SU-DHL-6 (cell line): ENCODE data around the gene NT5C2.

Source experiments
- H2AFZ ChIP-seq: fragments of 200-600 bp; sonication (generic); 2 replicates; pipeline ENCODE4 v1.6.1; 2014; ENCODE audit warnings: low read depth, mild to moderate bottlenecking, moderate library complexity, mixed read lengths, antibody characterized with exemption, low read length; ENCODE audit not compliant: severe bottlenecking
- H3F3A ChIP-seq: fragments of 200-600 bp; shearing (Covaris generic); 2 replicates; pipeline ENCODE4 v1.6.0; 2016; ENCODE audit warnings: antibody characterized with exemption, mild to moderate bottlenecking; ENCODE audit not compliant: insufficient read depth
- H3K27ac ChIP-seq: fragments of 200-600 bp; sonication (generic); 2 replicates; pipeline ENCODE4 v1.5.1; 2016; ENCODE audit warnings: low read depth, mild to moderate bottlenecking, low read length, moderate library complexity, mixed read lengths
- H3K27me3 ChIP-seq: fragments of 200-600 bp; sonication (generic), shearing (Covaris generic); 2 replicates; pipeline ENCODE4 v1.6.0; 2014; ENCODE audit warnings: mild to moderate bottlenecking, low read length
- H3K36me3 ChIP-seq: fragments of 200-600 bp; sonication (generic); 2 replicates; pipeline ENCODE4 v1.6.1; 2014; ENCODE audit warnings: mild to moderate bottlenecking, low read length, mixed read lengths
- H3K4me2 ChIP-seq: fragments of 300-600, 200-600 bp; shearing (Covaris generic), sonication (generic); 2 replicates; pipeline ENCODE4 v1.6.0; 2014; ENCODE audit warnings: low read length, low read depth, mild to moderate bottlenecking; ENCODE audit not compliant: poor library complexity, severe bottlenecking
- H3K4me3 ChIP-seq: fragments of 200-600 bp; sonication (generic); 2 replicates; pipeline ENCODE4 v1.5.1; 2014; ENCODE audit warnings: antibody characterized with exemption, low read length, mild to moderate bottlenecking, mixed read lengths; ENCODE audit not compliant: insufficient read depth, poor library complexity, severe bottlenecking
- H3K79me2 ChIP-seq: fragments of 200-600 bp; sonication (generic); 2 replicates; pipeline ENCODE4 v1.6.1; 2014; ENCODE audit warnings: mild to moderate bottlenecking, low read length, moderate library complexity; ENCODE audit not compliant: insufficient read depth
- H3K9ac ChIP-seq: fragments of 200-600 bp; sonication (generic); 2 replicates; pipeline ENCODE4 v1.7.0; 2014; ENCODE audit warnings: mild to moderate bottlenecking, low read length
- H3K9me2 ChIP-seq: fragments of 200-600 bp; sonication (generic); replicated peaks from 2 replicates; pipeline ENCODE4 v1.6.1; 2014; ENCODE audit warnings: low read length; ENCODE audit not compliant: insufficient read depth
- H3K9me3 ChIP-seq: fragments of 200-600 bp; sonication (generic); 2 replicates; pipeline ENCODE4 v1.6.1; 2014; ENCODE audit warnings: low read length, mixed read lengths; ENCODE audit not compliant: insufficient read depth
- H4K20me1 ChIP-seq: fragments of 200-600 bp; sonication (generic); 2 replicates; pipeline ENCODE4 v1.6.1; 2014; ENCODE audit warnings: low read depth, mild to moderate bottlenecking, antibody characterized with exemption, low read length, moderate library complexity, mixed read lengths
- EZH2phosphoT487 ChIP-seq: fragments of 200-600 bp; sonication (generic), shearing (Covaris generic); conservative IDR thresholded peaks from 2 replicates; pipeline ENCODE4 v1.6.1; 2018; ENCODE audit warnings: mild to moderate bottlenecking, antibody characterized with exemption, low read length, moderate library complexity, mixed read lengths
- TF ChIP-seq, protein P1 (sequence below): fragments of 200-600 bp; sonication (generic); IDR thresholded peaks from one replicate; pipeline ENCODE4 v1.5.1; 2017; ENCODE audit warnings: antibody characterized with exemption, mild to moderate bottlenecking, low read length, moderate library complexity; ENCODE audit not compliant: insufficient read depth, poor library complexity, severe bottlenecking

Gene NT5C2

DNA sequence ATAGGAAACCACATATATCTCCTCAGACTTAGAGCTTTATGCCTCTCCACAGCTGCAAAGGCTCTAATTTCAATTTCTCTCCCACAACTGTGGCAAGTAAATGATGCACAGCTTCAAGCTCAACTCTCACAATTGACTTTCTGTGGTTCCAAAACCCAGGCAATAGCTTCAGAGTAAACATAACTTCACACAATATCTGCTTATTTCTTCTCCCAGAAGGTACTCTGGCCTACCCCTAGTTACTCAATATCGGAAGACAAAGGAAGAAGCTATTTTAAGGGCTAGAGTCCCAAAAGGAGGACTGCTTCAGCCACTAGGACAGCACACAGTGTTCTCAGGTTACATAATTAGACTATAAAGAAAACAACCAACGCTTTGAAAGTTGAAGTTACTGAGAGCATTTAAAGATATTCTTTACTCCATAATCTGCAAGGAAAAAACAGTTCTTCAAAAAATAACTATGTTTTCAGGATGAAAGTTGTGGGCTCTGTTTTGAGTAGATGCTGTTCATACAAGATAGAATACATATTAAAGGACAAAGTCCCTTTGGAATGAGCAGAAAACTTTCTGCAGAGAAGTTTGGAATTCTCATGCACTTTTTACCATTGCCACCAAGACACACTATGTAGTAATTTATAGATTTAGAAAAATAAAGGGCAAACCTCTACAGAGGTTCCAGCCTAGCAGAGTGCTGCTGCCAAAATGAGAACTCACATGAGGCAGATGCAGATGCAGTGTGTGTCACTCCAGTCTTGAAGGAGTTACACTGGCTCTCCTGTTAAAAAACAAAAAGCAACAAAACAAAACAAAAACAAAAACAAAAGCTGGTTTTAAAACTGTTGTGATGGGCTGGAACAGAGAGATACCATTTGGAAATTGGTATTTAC is 81.8 kb downstream of the NT5C2 start:
- no peak overlapping the region for H3K9ac ChIP-seq
- no peaks in the 10 kb centered on the region for H3K9me2 ChIP-seq
- no peaks in the 10 kb centered on the region for H3K9me3 ChIP-seq
- no peak overlapping the region for H3K27ac ChIP-seq
- H3F3A ChIP-seq: no peaks in the 10 kb centered on the region
- H3K27me3 ChIP-seq: no peaks in the 10 kb centered on the region
- 0 out of 2 replicates have a peak, but pooled peaks cover 1% of the 10 kb centered on the region for H3K36me3 ChIP-seq
- H4K20me1 ChIP-seq: no peaks in the 10 kb centered on the region
- no peak overlapping the region for H3K4me3 ChIP-seq
- H3K4me2 ChIP-seq: no peak overlapping the region
- no peaks in the 10 kb centered on the region; the same call in 1 of the 2 replicates for H3K79me2 ChIP-seq
- H2AFZ ChIP-seq: no peak overlapping the region
- TF ChIP-seq, protein P1, sequence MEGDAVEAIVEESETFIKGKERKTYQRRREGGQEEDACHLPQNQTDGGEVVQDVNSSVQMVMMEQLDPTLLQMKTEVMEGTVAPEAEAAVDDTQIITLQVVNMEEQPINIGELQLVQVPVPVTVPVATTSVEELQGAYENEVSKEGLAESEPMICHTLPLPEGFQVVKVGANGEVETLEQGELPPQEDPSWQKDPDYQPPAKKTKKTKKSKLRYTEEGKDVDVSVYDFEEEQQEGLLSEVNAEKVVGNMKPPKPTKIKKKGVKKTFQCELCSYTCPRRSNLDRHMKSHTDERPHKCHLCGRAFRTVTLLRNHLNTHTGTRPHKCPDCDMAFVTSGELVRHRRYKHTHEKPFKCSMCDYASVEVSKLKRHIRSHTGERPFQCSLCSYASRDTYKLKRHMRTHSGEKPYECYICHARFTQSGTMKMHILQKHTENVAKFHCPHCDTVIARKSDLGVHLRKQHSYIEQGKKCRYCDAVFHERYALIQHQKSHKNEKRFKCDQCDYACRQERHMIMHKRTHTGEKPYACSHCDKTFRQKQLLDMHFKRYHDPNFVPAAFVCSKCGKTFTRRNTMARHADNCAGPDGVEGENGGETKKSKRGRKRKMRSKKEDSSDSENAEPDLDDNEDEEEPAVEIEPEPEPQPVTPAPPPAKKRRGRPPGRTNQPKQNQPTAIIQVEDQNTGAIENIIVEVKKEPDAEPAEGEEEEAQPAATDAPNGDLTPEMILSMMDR: no peak
- TF ChIP-seq EZH2phosphoT487: no peak

DNA sequence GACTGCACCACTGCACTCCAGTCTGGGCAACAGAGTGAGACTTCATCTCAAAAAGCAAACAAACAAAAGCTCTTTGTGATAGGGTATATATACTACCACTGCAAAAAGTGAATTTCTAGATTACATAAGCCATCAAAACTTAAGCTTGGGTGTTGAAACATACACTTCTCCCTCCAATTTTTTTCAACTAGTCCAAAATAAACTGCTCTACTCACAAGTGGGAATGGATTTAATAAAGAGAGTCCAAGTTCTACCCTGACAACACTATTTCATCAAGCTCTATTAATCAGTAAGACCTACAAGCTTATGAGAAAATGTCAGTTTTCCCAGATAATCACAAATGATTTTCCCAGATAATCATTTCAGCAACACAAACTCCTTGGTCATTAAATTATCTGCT is 82.7 kb downstream of the NT5C2 start:
- TF ChIP-seq, protein P1: no peak
- no peak for TF ChIP-seq EZH2phosphoT487
- H3K9ac ChIP-seq: no peak overlapping the region
- no peaks in the 10 kb centered on the region for H4K20me1 ChIP-seq
- no peaks in the 10 kb centered on the region; the same call in 1 of the 2 replicates for H3K79me2 ChIP-seq
- H3K36me3 ChIP-seq: peaks cover 7% of the 10 kb centered on the region; the same call in 1 of the 2 replicates
- H2AFZ ChIP-seq: no peak overlapping the region
- H3K9me3 ChIP-seq: no peaks in the 10 kb centered on the region
- H3K27me3 ChIP-seq: no peaks in the 10 kb centered on the region
- no peak overlapping the region for H3K27ac ChIP-seq
- no peak overlapping the region for H3K4me3 ChIP-seq
- H3F3A ChIP-seq: no peaks in the 10 kb centered on the region
- no peak overlapping the region for H3K4me2 ChIP-seq
- H3K9me2 ChIP-seq: no peaks in the 10 kb centered on the region

DNA sequence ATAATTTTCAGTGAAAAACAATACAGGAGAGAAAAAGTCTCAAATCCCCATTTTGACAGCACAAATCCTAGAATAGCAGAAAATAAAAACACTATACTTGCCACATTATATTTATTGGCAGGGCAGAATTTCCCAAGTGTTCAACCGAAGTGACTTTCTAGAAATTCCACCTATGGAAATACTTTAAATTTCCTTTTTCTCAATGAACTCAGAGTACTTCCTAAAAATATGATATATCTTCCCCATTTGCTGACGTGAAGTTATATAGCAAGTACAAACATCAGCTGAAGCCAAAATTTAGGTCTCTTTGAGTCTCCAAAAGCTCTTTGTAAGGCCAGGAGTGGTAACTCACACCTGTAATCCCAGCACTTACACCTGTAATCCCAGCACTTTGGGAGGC is 83.3 kb downstream of the NT5C2 start:
- Histone ChIP-seq H2AFZ (no peak overlapping the region), H3K4me2 (no peak overlapping the region), H3K4me3 (no peak overlapping the region), H3K27me3 (no peaks in the 10 kb centered on the region), H3K36me3 (peaks cover 11% of the 10 kb centered on the region; the same call in 1 of the 2 replicates), H3K9ac (no peak overlapping the region), H4K20me1 (no peaks in the 10 kb centered on the region), H3F3A (no peaks in the 10 kb centered on the region), H3K9me3 (no peaks in the 10 kb centered on the region), H3K9me2 (no peaks in the 10 kb centered on the region), H3K79me2 (no peaks in the 10 kb centered on the region; the same call in 1 of the 2 replicates), H3K27ac (no peak overlapping the region)
- TF ChIP-seq EZH2phosphoT487: no peak
- TF ChIP-seq, protein P1: no peak
